ENCODE results near the gene ADAM8. TPM values are rescaled to one million over a fixed set of nuclear protein-coding genes. Genes with fewer than 3 reads are reported as not detected.

ADAM8 gene
- total RNA-seq, 1 donor from 2014 or later = 0.68 TPM

Other genes starting within 250 kb of the ADAM8 start
- 0.05 TPM in 1 of 2 replicates, not detected in the other for gene ADGRA1, start 188.9 kb downstream of the ADAM8 start, total RNA-seq
- 0.28 TPM in 1 of 2 replicates, not detected in the other for gene KNDC1, start 116.6 kb downstream of the ADAM8 start, total RNA-seq
- gene UTF1, start 46.7 kb downstream of the ADAM8 start, total RNA-seq = not detected in 2 replicates
- gene VENTX, start 39.0 kb downstream of the ADAM8 start, total RNA-seq = not detected in 2 replicates
- 33.5 and 47.7 TPM in 2 replicates for gene TUBGCP2, start 32.0 kb upstream of the ADAM8 start, total RNA-seq
- gene ZNF511, start 32.0 kb upstream of the ADAM8 start, total RNA-seq = 23.2 and 24.7 TPM in 2 replicates
- gene CALY, start 60.0 kb upstream of the ADAM8 start, total RNA-seq = not detected in 2 replicates
- gene PRAP1, start 70.5 kb upstream of the ADAM8 start, total RNA-seq = not detected in 2 replicates
- 11.2 and 24.8 TPM in 2 replicates for gene FUOM, start 81.2 kb upstream of the ADAM8 start, total RNA-seq
- 91.0 and 95.4 TPM in 2 replicates for gene ECHS1, start 96.5 kb upstream of the ADAM8 start, total RNA-seq
- 5.7 and 17.7 TPM in 2 replicates for gene PAOX, start 102.4 kb upstream of the ADAM8 start, total RNA-seq
- gene MTG1, start 117.3 kb upstream of the ADAM8 start, total RNA-seq = 42.0 and 43.2 TPM in 2 replicates
- gene SPRN, start 147.8 kb upstream of the ADAM8 start, total RNA-seq = under 0.01 TPM in 1 of 2 replicates, not detected in the other
- gene SCART1, start 177.1 kb upstream of the ADAM8 start, total RNA-seq = 0.28 and 1.4 TPM in 2 replicates